K562 (cell line): Measurements from ENCODE around the gene ASPHD2.

ENCODE experiments used
- BHLHE40 ChIP-seq: IDR thresholded peaks from 2 replicates; pipeline ENCODE4 v1.6.1; 2011; ENCODE audit warnings: low read length, improper control_type of control experiment
- BRF2 ChIP-seq: IDR thresholded peaks from 3 replicates; pipeline ENCODE4 v1.6.1; 2011; ENCODE audit warnings: borderline replicate concordance, mild to moderate bottlenecking; ENCODE audit not compliant: insufficient read length, insufficient read depth
- CTCF ChIP-seq, 3 experiments: IDR thresholded peaks in 2 of 3; conservative IDR thresholded peaks in 1 of 3; 2 replicates each; pipeline ENCODE4 v1.5.1; 2011 to 2012; ENCODE audit warnings: low read length in 3 of 3, mild to moderate bottlenecking in 3 of 3, control low read depth in 2 of 3, improper control_type of control experiment in 1 of 3, inconsistent platforms in 1 of 3, low read depth in 1 of 3, mixed read lengths in 1 of 3, moderate library complexity in 1 of 3; ENCODE audit not compliant: insufficient read depth in 2 of 3
- E2F6 ChIP-seq, 2 experiments: IDR thresholded peaks; 2 replicates each; pipeline ENCODE4 v1.6.1; 2011; ENCODE audit warnings: borderline replicate concordance in 1 of 2, control low read depth in 1 of 2, low read depth in 1 of 2, low read length in 1 of 2, mild to moderate bottlenecking in 1 of 2, mixed read lengths in 1 of 2, moderate library complexity in 1 of 2; ENCODE audit not compliant: insufficient read depth in 1 of 2, insufficient read length in 1 of 2, poor library complexity in 1 of 2, severe bottlenecking in 1 of 2; ENCODE audit errors: extremely low read depth in 1 of 2
- ERF ChIP-seq: fragments of 450-650 bp; formaldehyde crosslinking; IDR thresholded peaks from 2 replicates; pipeline ENCODE4 v1.4.0; 2020; ENCODE audit warnings: mild to moderate bottlenecking, mixed read lengths
- POLR2A ChIP-seq: fragments of 450-650 bp; conservative IDR thresholded peaks from 2 replicates; pipeline ENCODE4 v1.6.1; 2016
- SMARCA5 ChIP-seq: fragments of 450-650 bp; IDR thresholded peaks from 2 replicates; pipeline ENCODE4 v1.6.1; 2016
- SREBF2 ChIP-seq: sonication (generic); formaldehyde crosslinking; IDR thresholded peaks from 2 replicates; pipeline ENCODE4 v1.4.0; 2020; ENCODE audit warnings: mild to moderate bottlenecking, missing genetic modification reagents
- TARDBP ChIP-seq: fragments of 450-650 bp; IDR thresholded peaks from 2 replicates; pipeline ENCODE4 v1.6.1; 2016
- ZBTB34 ChIP-seq: fragments of 250-450 bp; sonication (Bioruptor Pico); IDR thresholded peaks from 2 replicates; pipeline ENCODE4 v1.8.0; 2021; ENCODE audit warnings: mild to moderate bottlenecking, moderate library complexity
- ZNF384 ChIP-seq: IDR thresholded peaks from 2 replicates; pipeline ENCODE4 v1.6.1; 2012; ENCODE audit warnings: low read depth, low read length, improper control_type of control experiment
- ZNF764 ChIP-seq: fragments of 250-450 bp; sonication (Bioruptor Pico); IDR thresholded peaks from 2 replicates; pipeline ENCODE4 v1.4.0; 2020; ENCODE audit warnings: low read depth, mild to moderate bottlenecking, moderate library complexity
- TF ChIP-seq, protein P1 (sequence below): fragments of 450-650 bp; IDR thresholded peaks from 2 replicates; pipeline ENCODE4 v1.6.1; 2018; ENCODE audit not compliant: partially characterized antibody

DNA sequence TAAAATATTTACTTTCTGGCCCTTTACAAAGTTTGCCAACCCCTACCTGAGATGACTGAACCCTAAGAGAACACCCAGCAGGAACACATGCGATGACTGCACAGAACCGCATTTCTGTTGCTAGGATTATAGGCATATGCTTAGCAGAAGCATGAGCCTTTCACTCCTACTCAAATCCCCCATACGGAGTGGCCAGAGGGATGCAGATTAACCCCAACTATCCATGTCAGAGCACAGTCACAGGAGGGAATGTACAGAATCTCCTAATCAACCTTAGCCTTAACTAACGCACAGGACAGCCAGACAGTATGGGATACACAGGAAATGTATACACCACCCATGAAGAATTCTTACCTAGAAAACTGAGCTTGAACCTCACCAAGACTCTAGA is 48.3 kb downstream of the ASPHD2 start:
- TF ChIP-seq ZNF384, result no peak
- no peak for TF ChIP-seq ZBTB34 (CRISPR knock-in tag)
- TF ChIP-seq ERF, result no peak
- TF ChIP-seq SREBF2 (CRISPR knock-in tag), result no peak
- no peak for TF ChIP-seq CTCF (IDR thresholded peaks at IDR 0.05 in 2 of 3, conservative IDR thresholded peaks at IDR 0.05 in 1 of 3; ENCODE audit: insufficient read depth in 2 of 3, low read depth in 1 of 3, low read length in 3 of 3)
- TF ChIP-seq POLR2A, result no peak
- TF ChIP-seq BRF2, result no peak
- no peak for TF ChIP-seq TARDBP
- TF ChIP-seq BHLHE40, result no peak
- no peak for TF ChIP-seq ZNF764 (CRISPR knock-in tag)
- no peak for TF ChIP-seq SMARCA5
- no peak for TF ChIP-seq E2F6 (IDR thresholded peaks at IDR 0.05; ENCODE audit: borderline replicate concordance in 1 of 2, extremely low read depth in 1 of 2, insufficient read depth in 1 of 2, insufficient read length in 1 of 2, low read depth in 1 of 2, low read length in 1 of 2, poor library complexity in 1 of 2, severe bottlenecking in 1 of 2)
- TF ChIP-seq, protein P1, sequence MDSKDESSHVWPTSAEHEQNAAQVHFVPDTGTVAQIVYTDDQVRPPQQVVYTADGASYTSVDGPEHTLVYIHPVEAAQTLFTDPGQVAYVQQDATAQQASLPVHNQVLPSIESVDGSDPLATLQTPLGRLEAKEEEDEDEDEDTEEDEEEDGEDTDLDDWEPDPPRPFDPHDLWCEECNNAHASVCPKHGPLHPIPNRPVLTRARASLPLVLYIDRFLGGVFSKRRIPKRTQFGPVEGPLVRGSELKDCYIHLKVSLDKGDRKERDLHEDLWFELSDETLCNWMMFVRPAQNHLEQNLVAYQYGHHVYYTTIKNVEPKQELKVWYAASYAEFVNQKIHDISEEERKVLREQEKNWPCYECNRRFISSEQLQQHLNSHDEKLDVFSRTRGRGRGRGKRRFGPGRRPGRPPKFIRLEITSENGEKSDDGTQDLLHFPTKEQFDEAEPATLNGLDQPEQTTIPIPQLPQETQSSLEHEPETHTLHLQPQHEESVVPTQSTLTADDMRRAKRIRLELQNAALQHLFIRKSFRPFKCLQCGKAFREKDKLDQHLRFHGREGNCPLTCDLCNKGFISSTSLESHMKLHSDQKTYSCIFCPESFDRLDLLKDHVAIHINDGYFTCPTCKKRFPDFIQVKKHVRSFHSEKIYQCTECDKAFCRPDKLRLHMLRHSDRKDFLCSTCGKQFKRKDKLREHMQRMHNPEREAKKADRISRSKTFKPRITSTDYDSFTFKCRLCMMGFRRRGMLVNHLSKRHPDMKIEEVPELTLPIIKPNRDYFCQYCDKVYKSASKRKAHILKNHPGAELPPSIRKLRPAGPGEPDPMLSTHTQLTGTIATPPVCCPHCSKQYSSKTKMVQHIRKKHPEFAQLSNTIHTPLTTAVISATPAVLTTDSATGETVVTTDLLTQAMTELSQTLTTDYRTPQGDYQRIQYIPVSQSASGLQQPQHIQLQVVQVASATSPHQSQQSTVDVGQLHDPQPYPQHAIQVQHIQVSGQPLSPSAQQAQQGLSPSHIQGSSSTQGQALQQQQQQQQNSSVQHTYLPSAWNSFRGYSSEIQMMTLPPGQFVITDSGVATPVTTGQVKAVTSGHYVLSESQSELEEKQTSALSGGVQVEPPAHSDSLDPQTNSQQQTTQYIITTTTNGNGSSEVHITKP, result no peak
